ENCODE measurements around the gene ENTPD8. TPM values are rescaled to one million over a fixed set of nuclear protein-coding genes. Genes with fewer than 3 reads are reported as not detected.

Gene ENTPD8
- total and polyA plus RNA-seq, 10 of the 15 experiments (the other 5 are each of a cell fraction or from before 2014, with no cell fraction given), result not detected

DNA sequence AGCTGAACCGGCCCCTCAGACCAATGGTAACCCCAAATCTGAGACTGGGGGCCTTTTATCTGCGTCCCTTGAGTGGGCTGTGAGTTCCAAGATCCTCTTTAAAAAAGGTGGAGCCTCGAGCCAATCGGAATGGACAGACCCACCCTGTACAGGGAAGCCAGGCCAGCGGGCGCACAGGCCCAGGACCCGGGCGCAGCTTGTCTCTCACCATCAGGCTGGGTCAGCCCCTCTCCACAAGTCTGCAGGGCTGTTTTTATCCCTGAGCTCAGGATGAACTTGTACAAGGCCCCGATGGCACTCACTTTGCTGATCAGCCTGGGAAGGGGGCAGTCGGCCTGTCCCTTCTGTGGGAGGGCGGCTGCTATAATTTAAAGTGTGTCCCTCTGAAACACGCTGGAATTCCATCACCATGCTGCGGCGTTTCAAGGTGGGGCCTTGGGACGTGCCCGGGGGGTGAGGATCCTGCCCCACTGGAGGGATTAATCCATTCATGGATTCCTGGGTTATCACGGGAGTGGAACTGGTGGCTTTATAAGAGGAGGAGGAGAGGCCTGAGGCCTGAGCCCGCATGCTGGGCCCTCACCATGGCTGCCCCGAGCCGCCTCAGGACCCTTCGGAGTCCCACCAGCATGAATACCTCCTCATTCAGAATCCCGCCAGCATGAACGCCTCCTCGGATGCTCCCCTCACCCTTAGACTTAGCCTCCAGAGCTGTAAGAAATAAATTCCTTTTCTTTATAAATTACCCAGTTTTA is 32.3 kb downstream of the ENTPD8 start:
- DNase-seq (ENCODE audit: low read depth, low spot score) (no peak), FAIRE-seq (no peak), ATAC-seq (no peak)
- no peak overlapping the region for H2AFZ ChIP-seq (ENCODE audit: control insufficient read depth, low read depth, low read length)
- SMC1A ChIA-PET (ENCODE audit: uncharacterized antibody, unreplicated experiment), result interaction anchor here (1.6 kb wide), 1 partner anchor 107 kb away, joined by 5 read pairs; the partner anchor contains the start of gene NRARP
- H3K9me3 ChIP-seq (replicated peaks; ENCODE audit: control insufficient read depth, insufficient read depth, low read length), result no peaks in the 10 kb centered on the region; the same call in 2 of the 3 replicates
- no peaks in the 10 kb centered on the region for H4K20me1 ChIP-seq (ENCODE audit: control insufficient read depth, insufficient read depth)
- CTCF ChIA-PET, result interaction anchor here (1.0 to 2.7 kb wide), 5 partner anchors 13 to 123 kb away, joined by 3 to 17 read pairs (median 4); partner anchors contain the start of gene NRARP
- WGBS (ENCODE audit: insufficient coverage, insufficient replicate concordance, low lambda C conversion rate, missing lambda C conversion rate), result 89% methylated on average over 24 of the region's 24 CpGs
- no peak overlapping the region; the same call in 1 of the 2 replicates for H3K9ac ChIP-seq (ENCODE audit: control insufficient read depth, insufficient read depth, low read length)
- H3K36me3 ChIP-seq (ENCODE audit: control insufficient read depth in 2 of 2, insufficient read depth in 2 of 2, low read length in 1 of 2), result no peaks in the 10 kb centered on the region
- RAD21 ChIA-PET (ENCODE audit: unreplicated experiment), result interaction anchor here (0.8 to 1.2 kb wide), 3 partner anchors 13 to 147 kb away, joined by 3 to 4 read pairs (median 4); partner anchors contain the start of gene NRARP
- TF ChIP-seq ZNF687 (IDR thresholded peaks at IDR 0.05), result no peak
- no peak for TF ChIP-seq TCF7 (IDR thresholded peaks at IDR 0.05; ENCODE audit: borderline replicate concordance)
- H3K4me2 ChIP-seq (ENCODE audit: control insufficient read depth, insufficient read depth), result no peak overlapping the region
- peaks cover 29% of the 10 kb centered on the region for H3K4me1 ChIP-seq (ENCODE audit: control insufficient read depth, insufficient read depth, low read length)
- no peak overlapping the region for H3K4me3 ChIP-seq
- POLR2A ChIA-PET, result interaction anchor here (0.7 to 1.3 kb wide), 4 partner anchors 11 to 165 kb away, joined by 3 read pairs; partner anchors contain the start of genes EXD3, NOXA1 and NRARP
- no TSS peak for BruUV-seq (replicated peaks)
- intact Hi-C loops (cut with micrococcal nuclease; ENCODE audit: unreplicated experiment) (no loop called here), in situ Hi-C loops (cut with MboI) (loop anchor here (5.0 kb wide), 1 partner anchor 117 kb away; no protein-coding TSS in a partner anchor)
- H3K27ac ChIP-seq (ENCODE audit: control insufficient read depth, insufficient read depth), result no peak overlapping the region
- no peaks in the 10 kb centered on the region for H3K79me2 ChIP-seq (ENCODE audit: control insufficient read depth, insufficient read depth, low read length)
- no peaks in the 10 kb centered on the region for H3K27me3 ChIP-seq (replicated peaks in 1 of 2; ENCODE audit: control insufficient read depth in 2 of 2, insufficient read depth in 2 of 2, low read length in 1 of 2)
